HG03280 (cell line): ENCODE data around the gene BLOC1S1.

Experiments used
- ATAC-seq: cut with Tn5 transposase; IDR thresholded peaks from one replicate; pipeline ENCODE4 v1.9.1; 2021; ENCODE audit warnings: mild to moderate bottlenecking, moderate library complexity; ENCODE audit not compliant: unreplicated experiment

Gene BLOC1S1

DNA sequence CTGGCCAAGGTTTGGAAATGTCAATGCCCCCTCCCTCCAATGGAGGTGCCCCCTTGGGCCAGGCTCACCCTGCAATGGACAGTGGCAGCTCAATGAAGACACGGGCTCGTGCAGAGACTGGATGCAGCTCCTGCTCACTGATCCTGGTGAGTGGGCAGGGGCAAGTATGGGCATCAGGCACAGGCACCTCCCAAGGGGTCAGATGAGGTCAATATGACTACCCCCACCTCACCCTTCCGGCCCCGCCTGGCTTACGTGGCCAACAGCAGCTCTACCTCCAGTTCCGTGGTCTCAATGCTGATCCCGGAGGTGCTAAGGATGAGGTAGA is 21.7 kb upstream of the BLOC1S1 start:
- ATAC-seq, result no peak

- ATAC-seq, result no peak
Observed at GRCh38 chr12:55694651-55695050, 21.2 kb upstream of the BLOC1S1 start.

DNA sequence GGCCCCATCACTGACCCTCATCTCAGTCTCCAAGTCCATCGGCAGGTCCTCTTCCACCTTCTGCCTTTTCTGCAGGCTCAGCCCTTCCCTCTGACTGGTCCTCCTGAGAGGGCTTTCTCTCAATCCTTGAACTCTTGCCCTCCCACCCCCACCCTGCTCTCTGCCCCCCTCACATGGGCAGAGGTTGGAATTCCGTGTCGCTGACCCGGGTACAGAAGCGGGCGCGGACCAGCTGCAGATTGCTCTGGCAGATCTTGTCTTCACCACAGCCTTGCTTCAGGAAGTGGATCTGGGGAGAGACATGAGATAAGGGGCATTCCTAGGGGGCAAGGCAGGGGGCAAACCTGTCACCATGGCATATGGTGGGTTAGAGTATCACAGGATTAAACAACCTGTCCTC is 20.5 kb upstream of the BLOC1S1 start:
- ATAC-seq, result no peak

- ATAC-seq, result no peak
Observed at GRCh38 chr12:55696141-55696540, 19.7 kb upstream of the BLOC1S1 start.

DNA sequence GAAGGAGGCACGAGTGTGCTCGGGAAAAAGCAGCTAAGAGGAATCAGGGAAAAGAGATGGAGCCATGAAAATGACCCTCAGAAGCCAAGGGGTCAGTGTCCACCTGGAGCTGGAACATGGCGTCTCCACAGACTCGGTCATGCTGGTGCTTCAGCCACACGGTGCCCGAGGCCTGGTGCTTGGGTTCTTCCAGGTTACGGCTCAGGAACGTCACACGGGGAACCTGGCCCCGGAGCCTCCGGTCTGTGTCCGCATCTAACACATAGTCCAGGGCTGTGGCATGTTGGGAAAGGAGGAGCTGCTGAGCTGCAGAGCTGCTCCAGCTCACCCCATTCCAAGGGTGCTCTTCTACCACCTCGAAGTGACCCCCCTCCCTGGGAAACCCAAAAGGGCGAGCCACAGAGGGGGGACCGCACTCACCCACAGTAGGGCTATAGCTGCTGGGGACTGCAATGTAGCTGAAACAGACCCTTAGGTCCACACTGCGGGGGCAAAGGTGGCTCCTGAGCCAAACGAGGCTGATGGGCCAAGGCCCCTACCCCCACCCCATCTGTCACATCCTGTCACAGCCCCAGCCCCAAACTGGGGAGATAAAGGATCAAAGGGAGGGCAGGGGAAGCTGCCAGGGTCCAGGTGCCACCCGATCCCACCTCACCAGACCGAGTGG is 18.9 kb upstream of the BLOC1S1 start:
- ATAC-seq, result no peak

- no peak for ATAC-seq
Observed at GRCh38 chr12:55697686-55698085, 18.2 kb upstream of the BLOC1S1 start.

- no peak for ATAC-seq
Observed at GRCh38 chr12:55698241-55698955, 17.4 kb upstream of the BLOC1S1 start.

DNA sequence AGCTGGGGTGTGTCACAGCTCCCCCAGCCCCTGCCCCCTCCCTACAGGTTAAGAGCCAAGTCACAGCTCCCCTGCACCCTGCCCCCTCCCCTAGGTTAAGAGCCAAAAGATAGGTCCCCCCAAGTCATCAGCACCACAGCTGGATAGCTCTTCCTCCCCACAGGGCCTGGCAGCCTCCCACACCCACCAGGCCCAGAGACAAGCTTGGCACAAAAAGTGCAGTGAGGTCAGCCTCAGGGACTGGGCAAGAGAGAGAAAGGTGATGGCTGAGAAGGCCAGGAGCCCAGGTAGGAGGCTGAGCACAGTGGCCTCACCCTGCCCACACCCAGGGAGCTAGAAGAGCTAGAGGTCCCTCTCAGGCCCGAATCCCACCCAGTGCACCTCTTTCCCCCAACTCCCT is 16.9 kb upstream of the BLOC1S1 start:
- ATAC-seq, result no peak

DNA sequence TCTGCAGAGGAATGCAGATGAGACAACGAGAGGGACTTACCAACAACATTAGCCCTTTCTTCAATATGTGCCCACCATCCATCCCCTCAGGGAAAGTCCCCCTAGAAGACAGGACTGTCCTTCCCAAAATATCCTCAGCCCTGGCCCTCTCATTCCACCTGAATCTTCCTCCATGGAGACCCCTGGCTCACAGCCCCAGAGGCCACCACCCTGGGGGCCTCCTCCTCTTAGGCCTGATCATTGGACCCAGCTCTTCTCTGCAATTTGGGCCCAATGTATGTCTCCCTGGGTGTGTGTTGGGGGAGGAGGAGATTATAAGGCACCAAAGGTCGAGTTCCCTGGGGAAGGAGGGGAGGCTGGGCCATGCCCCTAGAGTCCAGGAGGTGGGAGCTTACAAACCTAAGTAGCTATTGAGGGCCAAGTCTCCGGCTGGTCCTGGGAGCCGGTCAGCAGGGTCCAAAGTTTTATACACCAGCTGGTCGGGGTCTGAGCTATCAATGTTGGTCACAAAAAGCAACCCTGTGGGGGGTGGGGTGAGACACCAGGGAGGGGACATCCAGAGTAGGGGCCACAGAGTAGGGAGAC is 16.3 kb upstream of the BLOC1S1 start:
- ATAC-seq, result no peak

DNA sequence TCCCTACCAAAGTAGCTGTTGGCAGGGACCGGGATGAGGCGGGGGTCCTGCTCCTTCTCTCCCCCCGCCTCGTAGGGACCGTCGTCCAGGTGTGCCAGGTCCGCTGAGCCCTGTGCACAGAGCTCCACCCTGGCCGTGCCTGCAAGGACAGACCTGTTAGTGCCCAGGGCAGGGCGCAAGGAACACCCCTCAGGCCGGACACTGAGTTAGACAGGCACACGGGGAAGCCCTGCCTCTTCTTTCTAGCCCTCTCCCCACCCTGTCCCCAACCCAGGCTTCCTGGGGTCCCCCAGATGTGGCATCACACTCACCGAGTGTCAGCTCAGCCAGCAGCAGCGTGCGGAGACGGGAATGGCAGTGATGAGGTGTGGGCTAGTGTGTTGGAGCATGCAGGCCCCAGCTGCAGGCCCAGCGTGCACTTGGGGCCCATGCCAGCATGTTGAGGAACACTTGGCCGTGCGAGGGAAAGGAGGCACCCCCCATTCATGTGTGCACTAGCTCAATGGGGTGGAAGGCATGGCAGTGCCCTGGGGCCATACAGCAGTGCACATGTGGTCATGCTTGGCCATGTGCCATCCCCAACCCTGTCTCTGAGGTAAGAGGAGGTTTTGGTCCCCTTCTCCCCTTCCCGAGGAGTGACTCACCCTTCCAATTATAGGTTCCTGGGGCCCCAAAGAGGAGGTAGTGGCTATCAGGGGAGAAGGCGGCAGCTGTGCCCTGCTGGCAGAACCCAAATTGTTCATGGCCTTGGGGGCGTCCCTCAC is 15.4 kb upstream of the BLOC1S1 start:
- no peak for ATAC-seq

GRCh38 chr12:55702861-55703260 is 13.0 kb upstream of the BLOC1S1 start:
- ATAC-seq, result no peak

DNA sequence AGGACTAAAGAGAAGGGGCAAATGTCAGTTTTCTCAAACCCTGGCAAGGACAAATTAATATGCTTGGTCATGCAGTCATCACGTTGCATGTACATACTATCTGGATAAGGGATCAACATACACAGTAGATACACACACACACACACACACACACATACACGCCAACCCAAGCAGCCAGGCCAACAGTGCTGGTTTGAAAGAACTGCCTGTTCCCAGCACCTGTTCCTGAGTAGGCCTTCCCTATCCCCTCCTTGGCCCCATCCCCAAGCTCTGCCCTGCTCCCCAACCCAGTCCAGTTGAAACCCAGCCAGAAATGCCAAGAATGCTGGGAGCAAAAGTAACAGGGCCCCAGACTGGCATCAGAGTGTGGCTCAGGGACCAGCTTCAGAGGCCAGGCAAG is 12.6 kb upstream of the BLOC1S1 start:
- ATAC-seq, result no peak

- ATAC-seq, result no peak
Observed at GRCh38 chr12:55703901-55704761, 11.7 kb upstream of the BLOC1S1 start.

DNA sequence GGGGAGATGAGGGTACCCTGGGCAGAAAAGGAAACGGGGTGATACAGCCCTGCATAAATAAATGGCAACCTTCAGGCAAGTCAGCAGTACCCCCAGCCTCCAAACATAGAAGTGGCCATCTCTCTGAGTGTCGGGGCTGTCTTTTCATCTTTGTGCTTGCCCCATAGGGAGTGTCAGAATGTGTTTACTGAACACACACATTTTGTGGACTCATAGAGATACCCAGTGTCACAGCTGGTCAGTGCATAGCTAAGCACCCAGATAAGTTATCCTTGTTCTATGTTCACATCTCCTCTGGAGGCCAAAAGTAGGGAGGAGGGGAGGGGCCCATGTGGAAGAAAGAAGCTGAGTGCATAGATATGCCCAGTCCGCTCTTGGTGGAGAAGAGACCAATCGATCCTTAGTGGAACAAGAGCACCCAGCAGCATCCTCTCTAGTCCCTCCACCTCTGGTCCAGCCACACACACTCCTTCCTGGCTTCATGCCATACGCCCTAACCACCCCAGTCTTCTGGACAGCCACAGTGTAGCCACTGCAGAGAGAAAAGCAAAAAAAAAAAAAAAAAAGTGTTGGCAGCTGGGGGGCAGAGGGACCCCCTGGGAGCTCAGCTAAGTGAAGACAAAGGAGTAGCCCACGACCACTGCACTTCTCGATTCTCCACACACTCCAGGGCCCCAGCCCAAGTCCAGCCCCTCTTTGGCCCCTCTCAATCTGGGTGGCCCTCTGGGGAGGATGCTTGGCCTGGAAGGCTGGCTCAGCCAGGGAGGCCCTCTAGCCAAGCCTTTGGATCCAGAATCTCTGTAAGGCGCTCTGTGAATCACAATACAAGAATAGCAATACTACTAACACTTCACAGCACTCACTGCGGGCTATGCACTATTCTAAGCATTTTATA is 10.8 kb upstream of the BLOC1S1 start:
- ATAC-seq, result no peak

DNA sequence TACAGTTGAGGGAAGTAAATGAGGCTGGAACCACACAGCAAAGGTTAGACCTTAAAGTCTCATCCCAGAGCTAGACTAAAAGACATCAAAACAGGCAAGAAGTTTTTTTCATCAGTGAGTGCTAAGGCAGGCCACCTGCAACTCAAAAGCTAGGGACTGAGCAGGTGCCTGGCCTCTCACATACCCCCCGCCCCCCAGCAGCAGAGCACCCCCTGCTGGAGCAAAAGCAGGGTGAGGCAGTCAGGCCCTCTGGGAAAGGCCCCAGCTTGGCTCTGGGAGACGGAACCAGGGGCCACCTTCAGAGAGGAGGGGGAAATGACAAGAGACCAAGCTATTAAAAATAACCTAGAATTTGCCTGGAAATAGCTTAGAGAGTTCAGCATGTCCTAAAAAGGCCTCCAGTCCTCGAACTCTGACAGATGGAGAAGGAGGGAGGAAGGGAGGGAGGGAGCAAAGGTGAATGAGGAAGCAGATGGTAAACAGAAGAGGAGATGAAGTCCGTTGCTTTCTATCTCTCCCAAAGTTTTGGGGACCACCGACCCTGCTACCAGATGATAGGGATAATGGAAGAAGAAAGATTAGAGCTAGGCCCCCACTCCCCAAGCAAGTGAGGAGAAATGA is 10.0 kb upstream of the BLOC1S1 start:
- ATAC-seq, result no peak

DNA sequence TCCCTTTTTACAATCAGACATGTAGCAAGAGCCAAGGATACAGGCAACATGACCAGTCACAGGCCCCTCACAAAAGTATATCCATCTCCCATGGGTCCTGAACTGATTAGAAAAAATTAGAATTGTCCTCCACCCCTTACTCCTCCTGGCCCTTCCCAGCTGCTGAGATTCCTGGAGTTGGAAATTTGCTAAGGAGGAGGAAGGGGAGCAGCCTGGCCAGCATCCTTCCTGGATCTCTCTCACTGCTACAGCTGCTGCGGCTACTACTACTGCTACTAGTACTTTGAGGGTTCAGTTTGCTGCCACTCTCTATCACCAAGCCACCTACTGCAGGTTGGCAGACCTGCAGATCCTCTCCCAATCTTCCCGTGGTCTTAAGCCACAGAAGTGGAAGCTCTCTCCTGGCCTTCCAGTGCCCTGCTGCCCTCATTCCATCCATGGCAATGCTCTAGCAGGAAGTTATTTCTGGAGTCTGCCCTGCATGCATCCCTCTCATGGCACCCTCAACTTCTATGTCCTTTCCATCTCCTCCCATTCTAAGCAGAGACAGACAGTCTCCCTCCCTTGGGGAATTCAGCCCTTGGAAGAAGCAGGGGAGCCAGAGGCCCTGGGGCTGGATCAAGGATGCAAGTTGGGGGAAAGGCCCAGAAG is 9.2 kb upstream of the BLOC1S1 start:
- no peak for ATAC-seq

GRCh38 chr12:55707219-55707671 is 8.6 kb upstream of the BLOC1S1 start:
- no peak for ATAC-seq

DNA sequence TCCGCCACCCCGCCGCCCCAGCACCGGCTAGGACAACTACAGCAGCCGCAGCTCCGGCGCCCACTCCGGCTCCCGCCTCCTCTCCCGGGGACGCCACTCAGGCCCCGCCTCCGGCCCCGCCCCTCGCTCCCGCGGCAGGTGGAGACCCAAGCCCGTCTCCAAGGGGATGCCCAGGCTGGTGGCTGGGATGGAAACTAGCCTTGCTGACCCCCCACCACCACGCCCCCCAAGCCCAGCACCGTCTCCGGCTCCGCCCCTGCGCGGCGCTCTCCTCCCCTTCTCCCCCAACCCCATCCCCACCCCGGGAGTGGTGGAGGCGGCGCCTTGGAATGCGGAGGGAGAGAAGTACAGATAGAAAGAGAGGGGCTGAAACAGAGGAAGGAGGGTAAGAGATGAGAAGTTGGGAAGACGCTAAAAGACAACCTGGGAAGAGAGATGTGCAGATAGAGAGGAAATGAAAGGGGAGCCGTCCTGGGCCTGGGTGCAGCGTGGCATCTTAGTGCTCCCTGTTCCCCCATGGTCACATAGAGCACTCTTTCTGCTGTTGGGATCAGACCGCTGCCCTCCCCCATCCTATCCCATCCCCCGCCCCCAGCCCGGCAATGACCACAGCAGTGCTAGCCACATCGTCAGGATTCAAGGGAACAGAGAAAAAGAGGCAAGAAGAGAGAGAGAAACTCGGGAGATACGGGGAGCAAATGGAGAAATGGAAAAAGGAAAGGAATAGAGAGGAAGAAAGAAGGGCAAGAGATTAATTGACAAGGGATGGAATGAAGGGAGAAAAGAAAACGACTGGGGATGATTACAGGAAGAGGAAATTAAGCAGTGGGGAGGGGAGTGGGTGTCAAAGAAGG is 7.8 kb upstream of the BLOC1S1 start, which contains the start of gene ITGA7:
Gene ITGA7, minus strand, starts transcription at position 64 of the 854 bp plus-strand sequence. CDS start 222 bp downstream, outside the sequence.
- ATAC-seq, result no peak
